Chondrocyte (in vitro differentiated cells): ENCODE results near the gene SPECC1L. TPM values are rescaled to one million over a fixed set of nuclear protein-coding genes. Genes with fewer than 3 reads are reported as not detected.

Source experiments
- DNase-seq: peaks from one replicate; pipeline ENCODE4 v3.0.0; 2021; ENCODE audit warnings: mixed read lengths, low spot score
- H3K27ac Mint-ChIP-seq: one replicate; pipeline ENCODE4 v1.8.0; 2021; ENCODE audit warnings: mild to moderate bottlenecking, moderate library complexity, mixed read lengths; ENCODE audit not compliant: unreplicated experiment
- H3K27me3 Mint-ChIP-seq: 2 replicates; pipeline ENCODE4 v1.8.0; 2021; ENCODE audit warnings: low read depth, mixed read lengths
- H3K36me3 Mint-ChIP-seq: 2 replicates; pipeline ENCODE4 v1.8.0; 2021; ENCODE audit warnings: low read depth, mixed read lengths
- H3K4me1 Mint-ChIP-seq: 2 replicates; pipeline ENCODE4 v1.8.0; 2021; ENCODE audit warnings: low read depth, mild to moderate bottlenecking, mixed read lengths
- H3K4me3 Mint-ChIP-seq: one replicate; pipeline ENCODE4 v1.8.0; 2021; ENCODE audit warnings: mild to moderate bottlenecking, moderate library complexity, mixed read lengths; ENCODE audit not compliant: unreplicated experiment
- H3K9me3 Mint-ChIP-seq: 2 replicates; pipeline ENCODE4 v1.8.0; 2021; ENCODE audit warnings: low read depth, mixed read lengths
- total RNA-seq: library from RNA; stranded (reverse); gene quantifications from 3 replicates; pipeline ENCODE4 v1.2.1, GENCODE V29; 2021
- TF ChIP-seq, protein P1 (sequence below): fragments of 200-600 bp; sonication (generic); IDR thresholded peaks from 2 replicates; pipeline ENCODE4 v1.5.0; 2021; ENCODE audit warnings: antibody characterized with exemption, mild to moderate bottlenecking, moderate library complexity

Gene SPECC1L
- total RNA-seq, 1 donor from 2014 or later = 91.3 TPM

GRCh38 chr22:24384131-24384530, 113.5 kb downstream of the SPECC1L start:
- no peak for DNase-seq
- peaks cover 8% of the 10 kb centered on the region for H3K36me3 Mint-ChIP-seq
- H3K27ac Mint-ChIP-seq = no peak overlapping the region
- no peaks in the 10 kb centered on the region for H3K9me3 Mint-ChIP-seq
- H3K4me1 Mint-ChIP-seq = no peaks in the 10 kb centered on the region
- no peaks in the 10 kb centered on the region for H3K27me3 Mint-ChIP-seq
- TF ChIP-seq, protein P1, sequence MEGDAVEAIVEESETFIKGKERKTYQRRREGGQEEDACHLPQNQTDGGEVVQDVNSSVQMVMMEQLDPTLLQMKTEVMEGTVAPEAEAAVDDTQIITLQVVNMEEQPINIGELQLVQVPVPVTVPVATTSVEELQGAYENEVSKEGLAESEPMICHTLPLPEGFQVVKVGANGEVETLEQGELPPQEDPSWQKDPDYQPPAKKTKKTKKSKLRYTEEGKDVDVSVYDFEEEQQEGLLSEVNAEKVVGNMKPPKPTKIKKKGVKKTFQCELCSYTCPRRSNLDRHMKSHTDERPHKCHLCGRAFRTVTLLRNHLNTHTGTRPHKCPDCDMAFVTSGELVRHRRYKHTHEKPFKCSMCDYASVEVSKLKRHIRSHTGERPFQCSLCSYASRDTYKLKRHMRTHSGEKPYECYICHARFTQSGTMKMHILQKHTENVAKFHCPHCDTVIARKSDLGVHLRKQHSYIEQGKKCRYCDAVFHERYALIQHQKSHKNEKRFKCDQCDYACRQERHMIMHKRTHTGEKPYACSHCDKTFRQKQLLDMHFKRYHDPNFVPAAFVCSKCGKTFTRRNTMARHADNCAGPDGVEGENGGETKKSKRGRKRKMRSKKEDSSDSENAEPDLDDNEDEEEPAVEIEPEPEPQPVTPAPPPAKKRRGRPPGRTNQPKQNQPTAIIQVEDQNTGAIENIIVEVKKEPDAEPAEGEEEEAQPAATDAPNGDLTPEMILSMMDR = no peak
- H3K4me3 Mint-ChIP-seq = no peak overlapping the region

DNA sequence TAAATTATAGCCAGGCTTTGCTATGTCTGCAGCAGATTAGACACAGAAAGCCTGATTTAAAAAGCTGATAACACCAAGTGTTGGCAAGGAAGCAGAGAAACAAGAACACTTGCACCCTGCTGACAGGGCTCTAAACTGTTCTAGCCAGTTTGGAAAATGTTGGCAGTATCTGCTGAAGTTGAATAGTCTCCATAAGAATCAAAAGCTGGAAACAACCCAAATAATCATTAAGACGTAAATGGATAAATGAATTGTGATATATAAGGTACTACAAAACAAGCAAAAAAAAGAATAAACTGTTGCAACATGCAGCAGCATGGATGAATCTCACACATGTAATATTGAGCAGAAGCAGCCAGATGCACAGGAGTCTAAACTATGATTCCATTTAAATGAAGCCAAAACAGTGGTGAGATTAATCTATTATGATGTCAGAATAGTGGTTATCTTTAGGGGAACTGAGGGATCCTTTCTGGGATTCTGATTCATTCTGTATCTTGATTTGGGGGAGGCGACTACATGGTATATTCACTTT, 116.4 kb downstream of the SPECC1L start:
- DNase-seq = no peak
- Mint-ChIP-seq H3K4me3 (no peak overlapping the region), H3K9me3 (no peaks in the 10 kb centered on the region)

DNA sequence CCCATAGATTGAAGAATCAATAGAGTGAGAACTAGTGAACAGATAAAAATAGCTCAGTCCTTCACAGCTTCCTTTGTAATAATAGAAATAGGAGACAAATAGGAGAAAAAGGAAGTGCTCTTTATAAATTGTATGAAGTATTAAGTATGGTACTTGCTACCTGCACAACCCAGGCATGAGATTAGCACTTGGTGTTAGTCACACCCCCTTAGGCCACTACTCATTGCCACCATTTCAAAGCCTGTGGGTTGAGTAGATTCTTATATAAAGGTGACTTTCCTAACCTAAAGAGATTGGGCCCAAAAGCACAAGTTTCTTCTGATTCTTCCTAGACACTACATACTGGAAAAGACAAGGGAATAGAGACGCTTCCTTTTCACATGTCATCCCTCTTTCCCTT, 119.0 kb downstream of the SPECC1L start:
- Mint-ChIP-seq H3K4me1 (peaks cover 35% of the 10 kb centered on the region), H3K36me3 (peaks cover 2% of the 10 kb centered on the region), H3K9me3 (no peaks in the 10 kb centered on the region), H3K4me3 (no peak overlapping the region), H3K27me3 (no peaks in the 10 kb centered on the region), H3K27ac (peak overlapping the region; percentile 95)
- DNase-seq = no peak
- TF ChIP-seq, protein P1 = no peak

More for the DNA sequence above, 116.4 kb downstream of the SPECC1L start:
- H3K27me3 Mint-ChIP-seq = no peaks in the 10 kb centered on the region
- TF ChIP-seq, protein P1 = no peak
- H3K36me3 Mint-ChIP-seq = peaks cover 3% of the 10 kb centered on the region
- peaks cover 27% of the 10 kb centered on the region for H3K4me1 Mint-ChIP-seq
- no peak overlapping the region for H3K27ac Mint-ChIP-seq

- peaks cover 3% of the 10 kb centered on the region for H3K36me3 Mint-ChIP-seq
- H3K4me1 Mint-ChIP-seq = peaks cover 35% of the 10 kb centered on the region
- H3K4me3 Mint-ChIP-seq = peak overlapping the region; percentile 24
- no peaks in the 10 kb centered on the region for H3K9me3 Mint-ChIP-seq
- no peak for DNase-seq
- no peaks in the 10 kb centered on the region for H3K27me3 Mint-ChIP-seq
- peak overlapping the region; percentile 95 for H3K27ac Mint-ChIP-seq
- TF ChIP-seq, protein P1 = no peak
Observed at GRCh38 chr22:24390156-24390555, 119.5 kb downstream of the SPECC1L start.

DNA sequence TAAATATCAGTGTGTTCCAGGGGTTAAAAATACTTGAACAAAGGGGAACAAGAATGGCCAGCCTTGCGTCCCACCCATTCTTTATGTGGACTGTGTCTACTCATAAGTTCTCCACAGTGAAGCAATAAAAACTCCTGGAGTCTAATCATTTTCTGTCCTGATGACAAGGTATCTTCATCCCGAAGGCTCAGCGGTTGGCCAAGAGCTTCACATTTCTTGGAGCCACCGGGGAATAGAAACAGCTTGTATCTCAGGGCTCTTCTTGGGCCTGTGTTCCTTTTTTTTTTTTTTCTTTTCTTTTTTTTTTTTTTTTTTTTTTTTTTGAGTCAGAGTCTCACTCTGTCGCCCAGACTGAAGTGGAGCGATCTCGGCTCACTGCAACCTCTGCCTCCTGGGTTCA, 119.9 kb downstream of the SPECC1L start:
- Mint-ChIP-seq H3K4me1 (peaks cover 35% of the 10 kb centered on the region), H3K4me3 (no peak overlapping the region), H3K36me3 (peaks cover 5% of the 10 kb centered on the region), H3K9me3 (no peaks in the 10 kb centered on the region), H3K27me3 (no peaks in the 10 kb centered on the region), H3K27ac (peak overlapping the region; percentile 95)
- DNase-seq = no peak
- TF ChIP-seq, protein P1 = no peak
